GM12878 (cell line): ENCODE data around the gene LYRM4. TPM values are rescaled to one million over a fixed set of nuclear protein-coding genes. Genes with fewer than 3 reads are reported as not detected.

Experiments used
- ATAC-seq: fragments of 200-7000 bp; cut with Tn5 transposase; 3 replicates; pipeline ENCODE4 v1.9.1; 2020; ENCODE audit warnings: mild to moderate bottlenecking, moderate library complexity
- BruUV-seq: library from RNA; stranded (reverse); fragments of 400-500 nt; replicated peaks from 2 replicates; lab custom pipeline; 2021; lab: Mats Ljungman, UMichigan
- CTCF ChIA-PET: fragments of 300-600 bp; sonication (Branson Sonifier 250); formaldehyde crosslinking; extraction: SDS; loops from one replicate; lab custom pipeline; 2021; ENCODE audit warnings: inconsistent platforms; lab: Yijun Ruan, JAX
- POLR2A ChIA-PET: fragments of 350-600 bp; formaldehyde crosslinking; extraction: SDS; loops from one replicate; lab custom pipeline; 2021; ENCODE audit warnings: inconsistent platforms; lab: Charles Lee
- RAD21 ChIA-PET: fragments of 300-600 bp; sonication (Branson Sonifier 250); formaldehyde crosslinking; loops from one replicate; lab custom pipeline; 2023; ENCODE audit warnings: antibody characterized with exemption; ENCODE audit not compliant: unreplicated experiment; lab: Charles Lee
- SMC1A ChIA-PET: fragments of 300-600 bp; sonication (Branson Sonifier 250); formaldehyde crosslinking; loops from one replicate; lab custom pipeline; 2023; ENCODE audit not compliant: unreplicated experiment, uncharacterized antibody; lab: Charles Lee
- DNase-seq: peaks from one replicate; pipeline ENCODE4 v3.0.0-alpha.2; 2011; ENCODE audit warnings: low read depth, low spot score
- FAIRE-seq: peaks from 3 replicates; lab custom pipeline; 2011; peaks lifted over from hg19 to GRCh38; lab: Jason Lieb, UNC
- H2AFZ ChIP-seq: 2 replicates; pipeline ENCODE4 v1.6.0; 2011; ENCODE audit warnings: low read depth, low read length, control low read depth; ENCODE audit not compliant: control insufficient read depth
- H3K27ac ChIP-seq: 2 replicates; pipeline ENCODE4 v1.5.1; 2011; ENCODE audit warnings: control low read depth; ENCODE audit not compliant: control insufficient read depth, insufficient read depth
- H3K27me3 ChIP-seq, 2 experiments: replicated peaks in 1 of 2; 2 replicates each; pipeline versions ENCODE4 v1.6.0 to v1.6.1; 2011; ENCODE audit warnings: low read length in 1 of 2; ENCODE audit not compliant: control insufficient read depth in 2 of 2, insufficient read depth in 2 of 2
- H3K36me3 ChIP-seq, 2 experiments: 2 replicates each; pipeline ENCODE4 v1.5.1; 2011; ENCODE audit warnings: low read length in 1 of 2; ENCODE audit not compliant: control insufficient read depth in 2 of 2, insufficient read depth in 2 of 2
- H3K4me1 ChIP-seq: 2 replicates; pipeline ENCODE4 v1.6.1; 2011; ENCODE audit warnings: mild to moderate bottlenecking, low read length, moderate library complexity, mixed read lengths; ENCODE audit not compliant: control insufficient read depth, insufficient read depth
- H3K4me2 ChIP-seq: 2 replicates; pipeline ENCODE4 v1.6.0; 2011; ENCODE audit warnings: control low read depth; ENCODE audit not compliant: control insufficient read depth, insufficient read depth
- H3K4me3 ChIP-seq: fragments of 200-600 bp; sonication (generic); 2 replicates; pipeline ENCODE4 v1.5.1; 2016
- H3K79me2 ChIP-seq: 2 replicates; pipeline ENCODE4 v1.6.0; 2011; ENCODE audit warnings: low read length; ENCODE audit not compliant: control insufficient read depth, insufficient read depth
- H3K9ac ChIP-seq: 2 replicates; pipeline ENCODE4 v1.8.0; 2011; ENCODE audit warnings: low read length, control low read depth, mixed read lengths; ENCODE audit not compliant: control insufficient read depth, insufficient read depth
- H3K9me3 ChIP-seq: replicated peaks from 3 replicates; pipeline ENCODE4 v1.5.1; 2011; ENCODE audit warnings: mild to moderate bottlenecking, low read length; ENCODE audit not compliant: control insufficient read depth, insufficient read depth
- H4K20me1 ChIP-seq: 2 replicates; pipeline ENCODE4 v1.6.0; 2011; ENCODE audit not compliant: control insufficient read depth, insufficient read depth
- HCFC1 ChIP-seq: fragments of 150-350 bp; IDR thresholded peaks from 2 replicates; pipeline ENCODE4 v1.6.1; 2014; ENCODE audit warnings: low read length
- TBL1XR1 ChIP-seq: IDR thresholded peaks from 2 replicates; pipeline ENCODE4 v1.6.1; 2012; ENCODE audit warnings: low read depth, low read length, improper control_type of control experiment
- TCF3 ChIP-seq: IDR thresholded peaks from 2 replicates; pipeline ENCODE4 v1.6.1; 2012; ENCODE audit warnings: low read depth, mild to moderate bottlenecking, low read length, borderline replicate concordance; ENCODE audit not compliant: insufficient read depth
- WGBS: methylation state at CpG from one replicate; pipeline ENCODE4 v1.1.6; 2016; ENCODE audit warnings: low lambda C conversion rate; ENCODE audit not compliant: insufficient replicate concordance, insufficient coverage; ENCODE audit errors: missing lambda C conversion rate; 5-methylcytosine and 5-hydroxymethylcytosine counted together
- in situ Hi-C: fragments of 300-500 bp; cut with MboI; formaldehyde crosslinking; loops from 9 replicates; pipeline ENCODE4 v1.14.3; 2018; ENCODE audit warnings: mixed read lengths
- intact Hi-C: fragments of 100-400 bp; cut with micrococcal nuclease; formaldehyde crosslinking; loops from one replicate; pipeline ENCODE4 v1.14.2; 2022; ENCODE audit not compliant: unreplicated experiment
- polyA plus RNA-seq, 11 experiments: library from polyadenylated mRNA; depleted of rRNA in 4 of 11; unstranded in 6 of 11; stranded (reverse) in 5 of 11; fragments of >200 nt; fragmentation: Nextera tagmentation in 4 of 11; fragmentation: Illumina TruSeq in 1 of 11; extraction: Ambion mirVana in 4 of 11; extraction: Trizol in 1 of 11; gene quantifications; 1 replicate in 1 of 11; 2 replicates in 10 of 11; pipeline versions ENCODE4 v1.2.1 to v1.2.3, GENCODE V29; 2011 to 2016; ENCODE audit warnings: inconsistent platforms in 2 of 11, missing spikeins in 2 of 11, low read depth in 1 of 11
- total RNA-seq, 4 experiments: library from RNA; depleted of rRNA in 3 of 4; stranded (reverse); fragments of >200 nt in 3 of 4; fragmentation: Illumina TruSeq in 1 of 4; extraction: Trizol in 1 of 4; gene quantifications; 2 replicates each; pipeline versions ENCODE4 v1.2.1 to v1.2.3, GENCODE V29; 2013 to 2021
- TF ChIP-seq, protein P1 (sequence below): fragments of 450-650 bp; IDR thresholded peaks from 2 replicates; pipeline ENCODE4 v1.6.1; 2017; ENCODE audit warnings: mild to moderate bottlenecking, moderate library complexity
- TF ChIP-seq, protein P2 (sequence below): IDR thresholded peaks from 2 replicates; pipeline ENCODE4 v1.6.1; 2012; ENCODE audit warnings: low read length, inconsistent platforms

LYRM4 gene
- total and polyA plus RNA-seq, 10 of the 15 experiments (the other 5 are each of a cell fraction or from before 2014, with no cell fraction given): 32.7 to 66.8 (median 44.0) TPM

- no peaks in the 10 kb centered on the region for H3K36me3 ChIP-seq
- POLR2A ChIA-PET: no interaction called here
- WGBS: 43% methylated on average over 3 of the region's 3 CpGs
Observed at GRCh38 chr6:5073992-5074391, 186.8 kb downstream of the LYRM4 start.

More at GRCh38 chr6:5073992-5074391, 186.8 kb downstream of the LYRM4 start:
- TF ChIP-seq, protein P1, sequence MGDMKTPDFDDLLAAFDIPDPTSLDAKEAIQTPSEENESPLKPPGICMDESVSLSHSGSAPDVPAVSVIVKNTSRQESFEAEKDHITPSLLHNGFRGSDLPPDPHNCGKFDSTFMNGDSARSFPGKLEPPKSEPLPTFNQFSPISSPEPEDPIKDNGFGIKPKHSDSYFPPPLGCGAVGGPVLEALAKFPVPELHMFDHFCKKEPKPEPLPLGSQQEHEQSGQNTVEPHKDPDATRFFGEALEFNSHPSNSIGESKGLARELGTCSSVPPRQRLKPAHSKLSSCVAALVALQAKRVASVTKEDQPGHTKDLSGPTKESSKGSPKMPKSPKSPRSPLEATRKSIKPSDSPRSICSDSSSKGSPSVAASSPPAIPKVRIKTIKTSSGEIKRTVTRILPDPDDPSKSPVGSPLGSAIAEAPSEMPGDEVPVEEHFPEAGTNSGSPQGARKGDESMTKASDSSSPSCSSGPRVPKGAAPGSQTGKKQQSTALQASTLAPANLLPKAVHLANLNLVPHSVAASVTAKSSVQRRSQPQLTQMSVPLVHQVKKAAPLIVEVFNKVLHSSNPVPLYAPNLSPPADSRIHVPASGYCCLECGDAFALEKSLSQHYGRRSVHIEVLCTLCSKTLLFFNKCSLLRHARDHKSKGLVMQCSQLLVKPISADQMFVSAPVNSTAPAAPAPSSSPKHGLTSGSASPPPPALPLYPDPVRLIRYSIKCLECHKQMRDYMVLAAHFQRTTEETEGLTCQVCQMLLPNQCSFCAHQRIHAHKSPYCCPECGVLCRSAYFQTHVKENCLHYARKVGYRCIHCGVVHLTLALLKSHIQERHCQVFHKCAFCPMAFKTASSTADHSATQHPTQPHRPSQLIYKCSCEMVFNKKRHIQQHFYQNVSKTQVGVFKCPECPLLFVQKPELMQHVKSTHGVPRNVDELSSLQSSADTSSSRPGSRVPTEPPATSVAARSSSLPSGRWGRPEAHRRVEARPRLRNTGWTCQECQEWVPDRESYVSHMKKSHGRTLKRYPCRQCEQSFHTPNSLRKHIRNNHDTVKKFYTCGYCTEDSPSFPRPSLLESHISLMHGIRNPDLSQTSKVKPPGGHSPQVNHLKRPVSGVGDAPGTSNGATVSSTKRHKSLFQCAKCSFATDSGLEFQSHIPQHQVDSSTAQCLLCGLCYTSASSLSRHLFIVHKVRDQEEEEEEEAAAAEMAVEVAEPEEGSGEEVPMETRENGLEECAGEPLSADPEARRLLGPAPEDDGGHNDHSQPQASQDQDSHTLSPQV: no peak
- TF ChIP-seq HCFC1 (no peak), TBL1XR1 (no peak), TCF3 (no peak)
- TF ChIP-seq, protein P2, sequence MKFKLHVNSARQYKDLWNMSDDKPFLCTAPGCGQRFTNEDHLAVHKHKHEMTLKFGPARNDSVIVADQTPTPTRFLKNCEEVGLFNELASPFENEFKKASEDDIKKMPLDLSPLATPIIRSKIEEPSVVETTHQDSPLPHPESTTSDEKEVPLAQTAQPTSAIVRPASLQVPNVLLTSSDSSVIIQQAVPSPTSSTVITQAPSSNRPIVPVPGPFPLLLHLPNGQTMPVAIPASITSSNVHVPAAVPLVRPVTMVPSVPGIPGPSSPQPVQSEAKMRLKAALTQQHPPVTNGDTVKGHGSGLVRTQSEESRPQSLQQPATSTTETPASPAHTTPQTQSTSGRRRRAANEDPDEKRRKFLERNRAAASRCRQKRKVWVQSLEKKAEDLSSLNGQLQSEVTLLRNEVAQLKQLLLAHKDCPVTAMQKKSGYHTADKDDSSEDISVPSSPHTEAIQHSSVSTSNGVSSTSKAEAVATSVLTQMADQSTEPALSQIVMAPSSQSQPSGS: no peak
- Histone ChIP-seq H4K20me1 (no peaks in the 10 kb centered on the region), H3K4me3 (no peak overlapping the region), H3K9me3 (no peaks in the 10 kb centered on the region), H3K4me2 (no peak overlapping the region), H3K79me2 (no peaks in the 10 kb centered on the region), H3K27me3 (no peaks in the 10 kb centered on the region), H3K4me1 (peaks cover 5% of the 10 kb centered on the region), H2AFZ (no peak overlapping the region), H3K27ac (no peak overlapping the region), H3K9ac (no peak overlapping the region)
- ChIA-PET SMC1A (no interaction called here), RAD21 (no interaction called here), CTCF (no interaction called here)
- FAIRE-seq: no peak
- in situ Hi-C loops (no loop called here), intact Hi-C loops (no loop called here)
- no TSS peak for BruUV-seq
- no peak for DNase-seq
- ATAC-seq: no peak
